CD4-positive, alpha-beta T cell treated with Interleukin-6 for 4 hours (primary cell): ENCODE data around the gene IFIT3.
A peak's percentile ranks its signal among the peaks of the same experiment; 100 is the strongest.
"Not testable (repeated sequence)": the region's sequence is repeated elsewhere in the genome, so short reads cannot be mapped to it uniquely, and the experiment has no call there.

ENCODE experiments used
- DNase-seq: peaks from one replicate; pipeline ENCODE4 v3.0.0-alpha.2; 2020; ENCODE audit warnings: mixed read lengths

The IFIT3 gene, protein sequence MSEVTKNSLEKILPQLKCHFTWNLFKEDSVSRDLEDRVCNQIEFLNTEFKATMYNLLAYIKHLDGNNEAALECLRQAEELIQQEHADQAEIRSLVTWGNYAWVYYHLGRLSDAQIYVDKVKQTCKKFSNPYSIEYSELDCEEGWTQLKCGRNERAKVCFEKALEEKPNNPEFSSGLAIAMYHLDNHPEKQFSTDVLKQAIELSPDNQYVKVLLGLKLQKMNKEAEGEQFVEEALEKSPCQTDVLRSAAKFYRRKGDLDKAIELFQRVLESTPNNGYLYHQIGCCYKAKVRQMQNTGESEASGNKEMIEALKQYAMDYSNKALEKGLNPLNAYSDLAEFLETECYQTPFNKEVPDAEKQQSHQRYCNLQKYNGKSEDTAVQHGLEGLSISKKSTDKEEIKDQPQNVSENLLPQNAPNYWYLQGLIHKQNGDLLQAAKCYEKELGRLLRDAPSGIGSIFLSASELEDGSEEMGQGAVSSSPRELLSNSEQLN

DNA sequence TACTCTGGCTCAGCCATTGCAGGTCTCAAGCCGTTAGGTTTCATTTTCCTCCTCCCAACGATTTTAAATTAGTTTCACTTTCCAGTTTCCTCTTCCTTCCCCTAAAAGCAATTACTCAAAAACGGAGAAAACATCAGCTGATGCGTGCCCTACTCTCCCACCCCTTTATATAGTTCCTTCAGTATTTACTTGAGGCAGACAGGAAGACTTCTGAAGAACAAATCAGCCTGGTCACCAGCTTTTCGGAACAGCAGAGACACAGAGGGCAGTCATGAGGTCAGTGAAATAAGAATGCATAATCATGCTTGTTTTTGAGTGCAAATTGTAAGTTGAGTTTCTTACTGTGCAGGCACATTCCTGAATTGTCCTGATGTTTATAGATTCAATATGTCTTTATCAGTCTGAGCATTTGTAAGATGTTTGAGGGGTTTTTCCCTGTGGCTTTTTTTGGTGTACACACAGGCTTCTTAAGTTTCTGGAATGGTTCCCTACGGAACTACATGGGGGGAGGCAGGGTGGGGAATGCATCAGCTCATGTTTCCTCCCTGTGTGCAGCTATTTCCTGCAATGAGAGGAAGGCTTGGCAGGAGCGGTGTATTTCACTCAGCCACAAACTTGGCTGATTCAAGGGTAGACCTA, at the start of gene IFIT3:
IFIT3 (plus strand) TSS at position 195 of the 639 bp plus-strand sequence; CDS start at position 272, 77 bp downstream.
- peak; percentile 38 for DNase-seq

DNA sequence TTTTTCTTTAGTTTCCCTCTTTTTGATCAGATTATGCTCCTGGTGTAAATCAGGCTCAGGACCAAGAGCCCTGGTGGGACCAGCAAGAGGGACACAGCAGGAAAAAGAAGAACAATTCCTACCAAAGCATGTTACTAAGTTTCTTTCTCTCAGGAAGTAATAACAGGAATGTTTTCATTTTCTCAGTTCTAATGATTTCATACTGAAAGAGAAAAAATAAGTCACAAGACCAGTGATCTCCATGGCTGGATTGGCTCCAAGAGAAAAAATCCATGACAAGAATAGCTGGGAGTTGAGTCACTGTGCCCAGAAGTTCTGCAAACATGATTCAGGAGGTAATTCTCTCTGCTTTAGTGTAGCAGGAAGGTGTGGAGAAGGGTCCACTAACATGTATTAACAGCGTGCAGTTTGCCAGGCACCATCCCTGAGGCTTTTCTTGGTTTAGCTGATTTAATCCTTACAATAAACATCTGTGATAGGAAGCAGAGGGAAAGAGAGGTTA, 49.7 kb upstream of the IFIT3 start:
- no peak for DNase-seq

- no peak for DNase-seq
Observed at GRCh38 chr10:89278900-89279392, 48.9 kb upstream of the IFIT3 start.

GRCh38 chr10:89279421-89279869, 48.4 kb upstream of the IFIT3 start:
- no peak for DNase-seq

DNA sequence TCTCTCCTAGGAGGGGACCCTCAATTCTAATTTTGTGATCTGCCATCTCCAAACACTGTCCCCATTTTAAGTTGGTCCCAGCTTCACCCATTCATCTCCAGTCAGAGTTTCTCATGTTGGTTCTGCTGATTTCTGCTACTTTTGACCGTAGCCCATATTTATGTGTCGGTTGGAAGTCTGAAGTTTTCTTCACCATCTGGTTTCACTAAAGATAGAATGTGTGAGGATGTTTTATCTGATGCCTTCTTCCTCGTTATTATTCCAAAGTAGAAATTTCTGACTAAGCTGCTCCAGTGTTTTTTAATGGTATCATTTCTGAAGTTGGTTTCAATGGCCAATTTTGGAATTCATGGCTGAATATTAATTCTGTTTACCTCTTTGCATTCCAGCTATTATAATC, 47.3 kb upstream of the IFIT3 start:
- DNase-seq: no peak

DNA sequence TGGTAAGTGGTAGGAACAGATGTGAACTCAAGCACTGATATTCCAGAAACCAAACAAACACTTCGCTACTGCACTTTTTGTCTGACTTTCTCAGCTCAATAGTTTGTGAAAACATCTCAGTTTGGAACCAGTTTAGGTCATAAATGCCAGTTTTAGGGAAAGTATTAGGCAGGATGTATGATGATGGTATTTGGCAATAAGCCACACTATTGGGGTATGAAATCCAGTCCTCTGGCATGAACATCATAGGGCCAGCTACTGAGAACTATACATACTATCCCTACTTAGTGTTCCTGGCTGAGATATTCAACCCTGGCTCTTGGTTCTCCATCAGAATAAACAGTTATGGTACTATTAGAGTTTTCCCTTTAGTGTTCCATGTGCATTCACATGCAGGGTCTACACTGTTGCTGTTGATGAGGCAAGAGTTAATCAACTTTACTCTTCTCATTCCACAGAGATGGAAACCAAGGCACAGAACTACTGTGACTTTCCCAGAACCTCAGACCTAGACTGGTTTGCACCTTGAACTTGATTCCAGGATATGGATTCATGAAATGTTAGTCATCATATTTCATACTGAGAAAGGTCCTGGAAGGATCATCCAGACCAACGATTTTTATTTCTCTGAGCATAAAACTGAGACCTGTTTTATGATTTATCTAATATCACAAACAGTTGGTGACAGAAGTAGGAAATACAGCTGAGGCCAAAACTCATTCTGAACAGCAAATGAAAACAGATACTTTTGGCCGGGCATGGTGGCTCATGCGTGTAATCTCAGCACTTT, 46.0 kb upstream of the IFIT3 start:
- no peak for DNase-seq

GRCh38 chr10:89283025-89283935, 44.5 kb upstream of the IFIT3 start:
- no peak for DNase-seq

DNA sequence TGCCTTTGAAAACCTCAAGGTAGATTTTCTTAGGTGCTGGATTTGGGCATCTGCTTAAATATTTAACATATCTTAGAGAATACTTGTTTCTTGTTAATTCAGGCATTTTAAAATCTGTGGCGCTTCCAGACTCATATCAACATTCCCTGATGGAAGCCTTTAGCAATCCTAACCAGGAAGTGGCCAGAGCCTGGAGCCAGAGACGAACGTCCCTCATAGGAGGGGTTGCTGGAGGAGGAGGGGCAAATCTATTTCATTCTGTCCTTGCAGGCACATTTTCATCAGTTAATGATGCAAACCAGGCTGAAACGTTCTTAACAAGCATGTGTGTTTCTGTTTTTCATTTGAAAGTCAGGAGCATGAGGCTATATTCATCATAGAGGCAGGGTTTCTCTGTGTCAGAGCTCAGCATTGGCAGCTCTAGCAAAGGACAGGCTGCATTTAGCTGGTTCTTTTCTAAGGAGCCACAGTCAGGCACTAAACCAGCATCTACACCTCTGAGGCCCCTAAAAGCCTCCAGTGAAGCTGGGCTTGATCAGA, 43.8 kb upstream of the IFIT3 start:
- DNase-seq: no peak

GRCh38 chr10:89284711-89285110, 43.1 kb upstream of the IFIT3 start:
- not testable (repeated sequence) for DNase-seq

DNA sequence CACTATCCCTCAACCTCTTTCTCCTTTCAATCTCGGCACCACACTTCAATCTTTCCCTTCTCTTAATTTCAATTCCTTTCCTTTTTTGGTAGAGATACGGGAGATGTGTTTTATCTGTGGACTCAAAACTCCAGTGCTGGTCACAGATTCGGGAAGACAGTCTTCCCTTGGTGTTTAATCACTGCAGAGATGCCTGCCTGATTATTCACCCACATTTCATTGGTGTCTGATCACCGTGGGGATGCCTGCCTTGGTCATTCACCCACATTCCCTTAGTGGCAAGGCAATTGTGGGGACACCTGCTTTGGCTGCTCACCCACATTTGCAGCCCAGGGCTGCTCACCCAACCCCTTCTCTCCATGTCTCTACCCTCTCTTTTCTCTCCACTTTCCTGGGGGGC, 42.5 kb upstream of the IFIT3 start:
- DNase-seq: not testable (repeated sequence)

DNA sequence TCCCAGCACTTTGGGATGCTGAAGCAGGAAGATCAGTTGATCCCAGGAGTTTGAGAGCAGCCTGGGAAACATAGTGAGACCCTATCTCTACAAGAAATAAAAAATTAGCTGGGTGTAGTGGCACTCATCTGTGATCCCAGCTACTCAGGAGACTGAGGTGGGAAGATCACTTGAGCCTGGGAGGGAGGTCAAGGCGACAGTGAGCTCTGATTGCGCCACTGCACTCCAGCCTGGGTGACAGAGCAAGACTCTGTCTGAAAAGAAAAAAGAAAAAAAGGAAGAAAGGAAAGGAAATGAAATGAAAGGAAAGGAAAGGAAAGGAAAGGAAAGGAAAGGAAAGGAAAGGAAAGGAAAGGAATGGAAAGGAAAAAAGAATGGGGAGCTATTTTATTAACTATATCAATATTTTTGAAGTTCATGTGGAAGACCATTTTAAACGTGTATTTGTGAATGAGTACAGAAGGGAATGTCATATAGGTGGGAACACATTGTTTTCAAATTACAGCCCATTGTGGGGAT, 33.0 kb upstream of the IFIT3 start:
- no peak for DNase-seq

- DNase-seq: no peak
Observed at GRCh38 chr10:89295597-89295996, 32.2 kb upstream of the IFIT3 start.

GRCh38 chr10:89296220-89296648, 31.6 kb upstream of the IFIT3 start:
- DNase-seq: no peak

- no peak for DNase-seq
Observed at GRCh38 chr10:89297356-89297755, 30.4 kb upstream of the IFIT3 start.

- DNase-seq: no peak
Observed at GRCh38 chr10:89297791-89298190, 30.0 kb upstream of the IFIT3 start.

- DNase-seq: no peak
Observed at GRCh38 chr10:89299031-89299430, 28.8 kb upstream of the IFIT3 start.

GRCh38 chr10:89301232-89301631, 26.6 kb upstream of the IFIT3 start:
- peak; percentile 22 for DNase-seq

DNA sequence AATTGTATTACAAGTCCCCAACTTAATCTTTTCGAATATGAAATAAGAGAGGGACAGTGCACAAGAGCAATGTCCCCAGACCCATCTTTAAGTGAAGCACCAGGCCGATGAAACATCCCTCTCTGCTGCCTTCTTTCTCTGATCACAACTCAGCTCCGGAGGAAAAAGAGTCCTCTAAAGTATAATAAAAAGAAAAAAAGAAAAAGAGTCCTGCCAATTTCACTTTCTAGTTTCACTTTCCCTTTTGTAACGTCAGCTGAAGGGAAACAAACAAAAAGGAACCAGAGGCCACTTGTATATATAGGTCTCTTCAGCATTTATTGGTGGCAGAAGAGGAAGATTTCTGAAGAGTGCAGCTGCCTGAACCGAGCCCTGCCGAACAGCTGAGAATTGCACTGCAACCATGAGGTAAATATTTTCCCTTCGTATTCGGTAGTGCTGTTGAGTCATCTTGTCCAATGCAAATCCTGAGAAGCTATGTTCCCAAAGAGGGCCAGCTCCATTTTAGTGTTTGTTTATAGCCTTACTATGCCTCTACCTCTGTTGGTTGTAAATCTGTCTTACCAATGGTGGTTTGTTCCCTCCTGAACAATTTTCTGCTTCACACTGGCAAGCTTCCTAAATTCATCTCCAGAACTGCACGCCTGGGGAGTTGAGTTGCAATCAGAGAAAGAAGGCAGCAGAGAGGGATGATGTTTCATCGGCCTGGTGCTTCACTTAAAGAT, 25.9 kb upstream of the IFIT3 start, which contains the start of gene IFIT2:
IFIT2 (plus strand) TSS at position 326 of the 725 bp plus-strand sequence; CDS start at position 404, 78 bp downstream.
- DNase-seq: peak; percentile 46

GRCh38 chr10:89302625-89303024, 25.2 kb upstream of the IFIT3 start:
- no peak for DNase-seq

DNA sequence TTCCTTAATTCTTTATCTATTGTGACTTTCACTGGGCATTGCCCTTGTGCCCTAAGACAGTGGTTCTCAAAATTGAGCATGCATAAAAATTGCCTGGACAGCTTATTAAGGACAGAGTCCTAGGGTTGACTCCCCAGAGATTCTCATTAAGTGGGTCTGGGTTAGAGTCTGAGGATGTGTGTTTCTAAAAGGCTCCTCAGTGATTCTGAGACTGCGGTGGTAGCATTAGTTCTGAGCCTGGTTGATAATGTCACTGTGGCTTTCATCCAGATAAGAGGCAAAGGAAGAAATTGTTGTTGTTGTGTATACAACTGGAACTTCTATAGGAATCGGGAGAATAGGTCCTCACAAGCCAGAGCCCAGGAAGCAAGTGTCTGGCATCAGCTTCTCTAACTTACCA, 24.6 kb upstream of the IFIT3 start:
- no peak for DNase-seq
